Measurements from ENCODE around the gene CHSY1. TPM values are rescaled to one million over a fixed set of nuclear protein-coding genes. Genes with fewer than 3 reads are reported as not detected.

Gene CHSY1
- total and polyA plus RNA-seq, 7 experiments from 2014 or later, result 0.78 to 47.0 (median 8.9) TPM

- ChIA-PET CTCF (no interaction called here), POLR2A (no interaction called here)
- H3K4me3 Mint-ChIP-seq, result no peak overlapping the region
- H3K4me1 Mint-ChIP-seq, result peaks cover 24 to 66% (median 31%) of the 10 kb centered on the region in 7 donors
- H3K36me3 Mint-ChIP-seq, result peaks cover 9 to 41% (median 26%) of the 10 kb centered on the region in 5 donors
- no peaks in the 10 kb centered on the region for H3K9me3 ChIP-seq (ENCODE audit: control insufficient read depth in 2 of 3, low read length in 3 of 3)
- ATAC-seq, result no peak
- H3K9me3 Mint-ChIP-seq, result no peaks in the 10 kb centered on the region
- H3K4me1 ChIP-seq (ENCODE audit: control insufficient read depth in 2 of 2, insufficient read depth in 2 of 2, low read length in 2 of 2), result peaks cover 0 to 9% of the 10 kb centered on the region in 2 donors
- intact Hi-C loops (cut with micrococcal nuclease), result no loop called here
- no peak overlapping the region for H3K4me3 ChIP-seq (ENCODE audit: low read length)
- H3K27ac Mint-ChIP-seq, result peak overlapping the region in 1 of 9 donors; percentile 40
- H3K36me3 ChIP-seq (ENCODE audit: control insufficient read depth in 2 of 3, insufficient read depth in 3 of 3, low read length in 3 of 3), result peaks cover 0 to 8% (median 0%) of the 10 kb centered on the region in 3 experiments
- no peak overlapping the region for H3K27ac ChIP-seq (ENCODE audit: low read depth, low read length)
- no peak for DNase-seq
- H3K27me3 ChIP-seq (ENCODE audit: control insufficient read depth in 2 of 2, insufficient read depth in 2 of 2, low read length in 2 of 2), result no peaks in the 10 kb centered on the region
- H3K27me3 Mint-ChIP-seq, result no peaks in the 10 kb centered on the region
These were observed 72.9 kb downstream of the CHSY1 start for GRCh38 chr15:101178931-101179330.

- peak overlapping the region in 1 of 9 donors; percentile 40 for H3K27ac Mint-ChIP-seq
These were observed 73.4 kb downstream of the CHSY1 start for GRCh38 chr15:101178479-101178878.

GRCh38 chr15:101177866-101178265, 74.0 kb downstream of the CHSY1 start:
- H3K27ac Mint-ChIP-seq, result peak overlapping the region in 1 of 9 donors; percentile 38
- intact Hi-C loops (cut with micrococcal nuclease), result no loop called here
- Histone ChIP-seq H3K27ac (ENCODE audit: low read depth, low read length) (no peak overlapping the region), H3K27me3 (ENCODE audit: control insufficient read depth in 2 of 2, insufficient read depth in 2 of 2, low read length in 2 of 2) (no peaks in the 10 kb centered on the region), H3K4me1 (ENCODE audit: control insufficient read depth in 2 of 2, insufficient read depth in 2 of 2, low read length in 2 of 2) (peaks cover 0 to 9% of the 10 kb centered on the region in 2 donors), H3K36me3 (ENCODE audit: control insufficient read depth in 2 of 3, insufficient read depth in 3 of 3, low read length in 3 of 3) (peaks cover 0 to 8% (median 0%) of the 10 kb centered on the region in 3 experiments), H3K9me3 (ENCODE audit: control insufficient read depth in 2 of 3, low read length in 3 of 3) (no peaks in the 10 kb centered on the region), H3K4me3 (ENCODE audit: low read length) (no peak overlapping the region)
- no peak overlapping the region for H3K4me3 Mint-ChIP-seq
- peaks cover 9 to 42% (median 15%) of the 10 kb centered on the region in 5 donors for H3K36me3 Mint-ChIP-seq
- no peak for DNase-seq
- no peaks in the 10 kb centered on the region for H3K9me3 Mint-ChIP-seq
- CTCF ChIA-PET, result no interaction called here
- H3K27me3 Mint-ChIP-seq, result no peaks in the 10 kb centered on the region
- H3K4me1 Mint-ChIP-seq, result peaks cover 24 to 62% (median 31%) of the 10 kb centered on the region in 7 donors
- no peak for ATAC-seq
- POLR2A ChIA-PET, result no interaction called here

More at GRCh38 chr15:101178479-101178878, 73.4 kb downstream of the CHSY1 start:
- CTCF ChIA-PET, result no interaction called here
- ATAC-seq, result no peak
- Histone ChIP-seq H3K36me3 (ENCODE audit: control insufficient read depth in 2 of 3, insufficient read depth in 3 of 3, low read length in 3 of 3) (peaks cover 0 to 8% (median 0%) of the 10 kb centered on the region in 3 experiments), H3K27me3 (ENCODE audit: control insufficient read depth in 2 of 2, insufficient read depth in 2 of 2, low read length in 2 of 2) (no peaks in the 10 kb centered on the region), H3K4me3 (ENCODE audit: low read length) (no peak overlapping the region), H3K27ac (ENCODE audit: low read depth, low read length) (no peak overlapping the region), H3K9me3 (ENCODE audit: control insufficient read depth in 2 of 3, low read length in 3 of 3) (no peaks in the 10 kb centered on the region), H3K4me1 (ENCODE audit: control insufficient read depth in 2 of 2, insufficient read depth in 2 of 2, low read length in 2 of 2) (peaks cover 0 to 9% of the 10 kb centered on the region in 2 donors)
- POLR2A ChIA-PET, result no interaction called here
- Mint-ChIP-seq H3K4me1 (peaks cover 24 to 65% (median 31%) of the 10 kb centered on the region in 7 donors), H3K9me3 (no peaks in the 10 kb centered on the region), H3K4me3 (no peak overlapping the region), H3K27me3 (no peaks in the 10 kb centered on the region), H3K36me3 (peaks cover 9 to 45% (median 22%) of the 10 kb centered on the region in 5 donors)
- DNase-seq, result no peak
- intact Hi-C loops (cut with micrococcal nuclease), result no loop called here

- no peaks in the 10 kb centered on the region for H3K27me3 Mint-ChIP-seq
- H3K4me1 Mint-ChIP-seq, result peaks cover 20 to 57% (median 26%) of the 10 kb centered on the region in 7 donors
- intact Hi-C loops (cut with micrococcal nuclease), result no loop called here
- POLR2A ChIA-PET, result no interaction called here
- CTCF ChIA-PET, result no interaction called here
- H3K27ac ChIP-seq (ENCODE audit: low read depth, low read length), result no peak overlapping the region
- no peak overlapping the region for H3K27ac Mint-ChIP-seq
- no peaks in the 10 kb centered on the region for H3K9me3 ChIP-seq (ENCODE audit: control insufficient read depth in 2 of 3, low read length in 3 of 3)
- no peak overlapping the region for H3K4me3 Mint-ChIP-seq
- no peak overlapping the region for H3K4me3 ChIP-seq (ENCODE audit: low read length)
- DNase-seq (no peak), ATAC-seq (no peak)
- no peaks in the 10 kb centered on the region for H3K9me3 Mint-ChIP-seq
- no peaks in the 10 kb centered on the region for H3K27me3 ChIP-seq (ENCODE audit: control insufficient read depth in 2 of 2, insufficient read depth in 2 of 2, low read length in 2 of 2)
- peaks cover 9 to 34% (median 15%) of the 10 kb centered on the region in 5 donors for H3K36me3 Mint-ChIP-seq
- peaks cover 0 to 9% of the 10 kb centered on the region in 2 donors for H3K4me1 ChIP-seq (ENCODE audit: control insufficient read depth in 2 of 2, insufficient read depth in 2 of 2, low read length in 2 of 2)
- peaks cover 0 to 8% (median 0%) of the 10 kb centered on the region in 3 experiments for H3K36me3 ChIP-seq (ENCODE audit: control insufficient read depth in 2 of 3, insufficient read depth in 3 of 3, low read length in 3 of 3)
These were observed 75.2 kb downstream of the CHSY1 start for GRCh38 chr15:101176625-101177024.

GRCh38 chr15:101175401-101175800, 76.4 kb downstream of the CHSY1 start:
- Histone ChIP-seq H3K27me3 (ENCODE audit: control insufficient read depth in 2 of 2, insufficient read depth in 2 of 2, low read length in 2 of 2) (no peaks in the 10 kb centered on the region), H3K4me1 (ENCODE audit: control insufficient read depth in 2 of 2, insufficient read depth in 2 of 2, low read length in 2 of 2) (peaks cover 0 to 5% of the 10 kb centered on the region in 2 donors), H3K36me3 (ENCODE audit: control insufficient read depth in 2 of 3, insufficient read depth in 3 of 3, low read length in 3 of 3) (peaks cover 0 to 8% (median 0%) of the 10 kb centered on the region in 3 experiments), H3K4me3 (ENCODE audit: low read length) (no peak overlapping the region), H3K27ac (ENCODE audit: low read depth, low read length) (no peak overlapping the region), H3K9me3 (ENCODE audit: control insufficient read depth in 2 of 3, low read length in 3 of 3) (no peaks in the 10 kb centered on the region)
- peaks cover 8 to 51% (median 14%) of the 10 kb centered on the region in 7 donors for H3K4me1 Mint-ChIP-seq
- no peak for DNase-seq
- ChIA-PET CTCF (no interaction called here), POLR2A (no interaction called here)
- peak; percentile 45 for ATAC-seq
- H3K4me3 Mint-ChIP-seq, result peak overlapping the region in 1 of 10 donors; percentile 40
- no peaks in the 10 kb centered on the region for H3K27me3 Mint-ChIP-seq
- peaks cover 9 to 34% (median 15%) of the 10 kb centered on the region in 5 donors for H3K36me3 Mint-ChIP-seq
- peak overlapping the region in 3 of 9 donors; percentile 26 to 65 (median 46) for H3K27ac Mint-ChIP-seq
- H3K9me3 Mint-ChIP-seq, result no peaks in the 10 kb centered on the region
- intact Hi-C loops (cut with micrococcal nuclease), result no loop called here

- Mint-ChIP-seq H3K27me3 (no peaks in the 10 kb centered on the region), H3K4me1 (peaks cover 4 to 52% (median 10%) of the 10 kb centered on the region in 7 donors)
- no peaks in the 10 kb centered on the region for H3K4me1 ChIP-seq (ENCODE audit: control insufficient read depth in 2 of 2, insufficient read depth in 2 of 2, low read length in 2 of 2)
These were observed 77.5 kb downstream of the CHSY1 start for GRCh38 chr15:101174152-101174920.

More at GRCh38 chr15:101174152-101174920, 77.5 kb downstream of the CHSY1 start:
- Mint-ChIP-seq H3K36me3 (peaks cover 9 to 34% (median 15%) of the 10 kb centered on the region in 5 donors), H3K27ac (peak overlapping the region in 2 of 9 donors; percentile 16 to 71), H3K9me3 (no peaks in the 10 kb centered on the region), H3K4me3 (no peak overlapping the region)
- CTCF ChIA-PET, result no interaction called here
- intact Hi-C loops (cut with micrococcal nuclease), result no loop called here
- Histone ChIP-seq H3K4me3 (ENCODE audit: low read length) (no peak overlapping the region), H3K27ac (ENCODE audit: low read depth, low read length) (no peak overlapping the region), H3K27me3 (ENCODE audit: control insufficient read depth in 2 of 2, insufficient read depth in 2 of 2, low read length in 2 of 2) (no peaks in the 10 kb centered on the region), H3K9me3 (ENCODE audit: control insufficient read depth in 2 of 3, low read length in 3 of 3) (no peaks in the 10 kb centered on the region), H3K36me3 (ENCODE audit: control insufficient read depth in 2 of 3, insufficient read depth in 3 of 3, low read length in 3 of 3) (peaks cover 0 to 8% (median 0%) of the 10 kb centered on the region in 3 experiments)
- POLR2A ChIA-PET, result no interaction called here
- ATAC-seq (no peak), DNase-seq (no peak)

Measured in naive thymus-derived CD4-positive, alpha-beta T cell (primary cell).